H1 (cell line): ENCODE results near the gene PLEKHH2. TPM values are rescaled to one million over a fixed set of nuclear protein-coding genes. Genes with fewer than 3 reads are reported as not detected.

Experiments
- BRCA1 ChIP-seq: IDR thresholded peaks from 2 replicates; pipeline ENCODE4 v1.6.1; 2012; ENCODE audit warnings: low read depth, low read length, improper control_type of control experiment
- FOSL1 ChIP-seq: IDR thresholded peaks from 2 replicates; pipeline ENCODE4 v1.6.1; 2011; ENCODE audit warnings: mild to moderate bottlenecking, low read depth, low read length, moderate library complexity; ENCODE audit not compliant: insufficient read depth
- MAFK ChIP-seq: IDR thresholded peaks from 2 replicates; pipeline ENCODE4 v1.6.1; 2012; ENCODE audit warnings: low read depth, mild to moderate bottlenecking, improper control_type of control experiment, low read length
- MAX ChIP-seq: IDR thresholded peaks from 2 replicates; pipeline ENCODE4 v1.6.1; 2012; ENCODE audit warnings: inconsistent platforms
- RXRA ChIP-seq: IDR thresholded peaks from 2 replicates; pipeline ENCODE4 v1.6.1; 2011; ENCODE audit warnings: low read depth, mild to moderate bottlenecking, low read length, moderate library complexity; ENCODE audit not compliant: insufficient read depth
- SIRT6 ChIP-seq: IDR thresholded peaks from one replicate; pipeline ENCODE4 v1.7.1; 2012; ENCODE audit warnings: low read length, inconsistent platforms
- TEAD4 ChIP-seq: IDR thresholded peaks from 2 replicates; pipeline ENCODE4 v1.6.1; 2012; ENCODE audit warnings: low read depth, low read length, inconsistent platforms, mixed read lengths
- polyA plus RNA-seq, 7 experiments: library from polyadenylated mRNA; depleted of rRNA in 3 of 7; stranded (reverse) in 5 of 7; unstranded in 2 of 7; fragments of >200 nt in 5 of 7; fragments of 200-250 nt in 2 of 7; gene quantifications; 1 replicate in 5 of 7; 2 replicates in 1 of 7; 4 replicates in 1 of 7; pipeline versions ENCODE4 v1.2.1 to v1.2.3, GENCODE V29; 2011 to 2013; ENCODE audit warnings: missing spikeins in 2 of 7, mixed read lengths in 2 of 7
- total RNA-seq: library from RNA; stranded (reverse); fragmentation: NEBNext Ultra II Directional; extraction: Animal tissue kit (Norgen Biotek cat#: 25700); gene quantifications from 2 replicates; pipeline ENCODE4 v1.2.1, GENCODE V29; 2021
- TF ChIP-seq, protein P1 (sequence below): fragments of 300-600 bp; sonication (generic); IDR thresholded peaks from 2 replicates; pipeline ENCODE4 v1.7.1; 2012; ENCODE audit warnings: low read length, moderate library complexity, mild to moderate bottlenecking, inconsistent platforms; ENCODE audit not compliant: insufficient replicate concordance

PLEKHH2 gene
- total and polyA plus RNA-seq, 2 of the 8 experiments (the other 6 are each of a cell fraction or from before 2014, with no cell fraction given), result 2.2 to 5.0 TPM

DNA sequence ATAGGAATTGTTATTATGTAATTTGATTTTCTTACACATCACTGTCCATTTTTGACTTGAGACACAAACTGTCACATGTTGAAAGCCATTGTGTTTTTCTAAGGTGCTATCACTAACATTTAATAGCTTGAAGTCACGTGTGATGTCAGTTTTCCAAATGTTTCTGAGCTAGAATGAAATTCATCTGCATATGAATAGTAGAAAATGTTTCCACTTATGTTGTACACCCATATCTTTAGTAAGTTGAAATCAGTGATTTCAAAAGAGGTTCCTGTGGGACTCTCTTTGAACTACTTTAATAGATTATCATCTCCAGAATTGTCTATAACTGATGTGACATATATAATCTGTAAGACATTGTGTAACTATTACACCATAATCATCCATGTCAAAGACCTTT, 173.8 kb downstream of the PLEKHH2 start (continued):
- TF ChIP-seq, protein P1, sequence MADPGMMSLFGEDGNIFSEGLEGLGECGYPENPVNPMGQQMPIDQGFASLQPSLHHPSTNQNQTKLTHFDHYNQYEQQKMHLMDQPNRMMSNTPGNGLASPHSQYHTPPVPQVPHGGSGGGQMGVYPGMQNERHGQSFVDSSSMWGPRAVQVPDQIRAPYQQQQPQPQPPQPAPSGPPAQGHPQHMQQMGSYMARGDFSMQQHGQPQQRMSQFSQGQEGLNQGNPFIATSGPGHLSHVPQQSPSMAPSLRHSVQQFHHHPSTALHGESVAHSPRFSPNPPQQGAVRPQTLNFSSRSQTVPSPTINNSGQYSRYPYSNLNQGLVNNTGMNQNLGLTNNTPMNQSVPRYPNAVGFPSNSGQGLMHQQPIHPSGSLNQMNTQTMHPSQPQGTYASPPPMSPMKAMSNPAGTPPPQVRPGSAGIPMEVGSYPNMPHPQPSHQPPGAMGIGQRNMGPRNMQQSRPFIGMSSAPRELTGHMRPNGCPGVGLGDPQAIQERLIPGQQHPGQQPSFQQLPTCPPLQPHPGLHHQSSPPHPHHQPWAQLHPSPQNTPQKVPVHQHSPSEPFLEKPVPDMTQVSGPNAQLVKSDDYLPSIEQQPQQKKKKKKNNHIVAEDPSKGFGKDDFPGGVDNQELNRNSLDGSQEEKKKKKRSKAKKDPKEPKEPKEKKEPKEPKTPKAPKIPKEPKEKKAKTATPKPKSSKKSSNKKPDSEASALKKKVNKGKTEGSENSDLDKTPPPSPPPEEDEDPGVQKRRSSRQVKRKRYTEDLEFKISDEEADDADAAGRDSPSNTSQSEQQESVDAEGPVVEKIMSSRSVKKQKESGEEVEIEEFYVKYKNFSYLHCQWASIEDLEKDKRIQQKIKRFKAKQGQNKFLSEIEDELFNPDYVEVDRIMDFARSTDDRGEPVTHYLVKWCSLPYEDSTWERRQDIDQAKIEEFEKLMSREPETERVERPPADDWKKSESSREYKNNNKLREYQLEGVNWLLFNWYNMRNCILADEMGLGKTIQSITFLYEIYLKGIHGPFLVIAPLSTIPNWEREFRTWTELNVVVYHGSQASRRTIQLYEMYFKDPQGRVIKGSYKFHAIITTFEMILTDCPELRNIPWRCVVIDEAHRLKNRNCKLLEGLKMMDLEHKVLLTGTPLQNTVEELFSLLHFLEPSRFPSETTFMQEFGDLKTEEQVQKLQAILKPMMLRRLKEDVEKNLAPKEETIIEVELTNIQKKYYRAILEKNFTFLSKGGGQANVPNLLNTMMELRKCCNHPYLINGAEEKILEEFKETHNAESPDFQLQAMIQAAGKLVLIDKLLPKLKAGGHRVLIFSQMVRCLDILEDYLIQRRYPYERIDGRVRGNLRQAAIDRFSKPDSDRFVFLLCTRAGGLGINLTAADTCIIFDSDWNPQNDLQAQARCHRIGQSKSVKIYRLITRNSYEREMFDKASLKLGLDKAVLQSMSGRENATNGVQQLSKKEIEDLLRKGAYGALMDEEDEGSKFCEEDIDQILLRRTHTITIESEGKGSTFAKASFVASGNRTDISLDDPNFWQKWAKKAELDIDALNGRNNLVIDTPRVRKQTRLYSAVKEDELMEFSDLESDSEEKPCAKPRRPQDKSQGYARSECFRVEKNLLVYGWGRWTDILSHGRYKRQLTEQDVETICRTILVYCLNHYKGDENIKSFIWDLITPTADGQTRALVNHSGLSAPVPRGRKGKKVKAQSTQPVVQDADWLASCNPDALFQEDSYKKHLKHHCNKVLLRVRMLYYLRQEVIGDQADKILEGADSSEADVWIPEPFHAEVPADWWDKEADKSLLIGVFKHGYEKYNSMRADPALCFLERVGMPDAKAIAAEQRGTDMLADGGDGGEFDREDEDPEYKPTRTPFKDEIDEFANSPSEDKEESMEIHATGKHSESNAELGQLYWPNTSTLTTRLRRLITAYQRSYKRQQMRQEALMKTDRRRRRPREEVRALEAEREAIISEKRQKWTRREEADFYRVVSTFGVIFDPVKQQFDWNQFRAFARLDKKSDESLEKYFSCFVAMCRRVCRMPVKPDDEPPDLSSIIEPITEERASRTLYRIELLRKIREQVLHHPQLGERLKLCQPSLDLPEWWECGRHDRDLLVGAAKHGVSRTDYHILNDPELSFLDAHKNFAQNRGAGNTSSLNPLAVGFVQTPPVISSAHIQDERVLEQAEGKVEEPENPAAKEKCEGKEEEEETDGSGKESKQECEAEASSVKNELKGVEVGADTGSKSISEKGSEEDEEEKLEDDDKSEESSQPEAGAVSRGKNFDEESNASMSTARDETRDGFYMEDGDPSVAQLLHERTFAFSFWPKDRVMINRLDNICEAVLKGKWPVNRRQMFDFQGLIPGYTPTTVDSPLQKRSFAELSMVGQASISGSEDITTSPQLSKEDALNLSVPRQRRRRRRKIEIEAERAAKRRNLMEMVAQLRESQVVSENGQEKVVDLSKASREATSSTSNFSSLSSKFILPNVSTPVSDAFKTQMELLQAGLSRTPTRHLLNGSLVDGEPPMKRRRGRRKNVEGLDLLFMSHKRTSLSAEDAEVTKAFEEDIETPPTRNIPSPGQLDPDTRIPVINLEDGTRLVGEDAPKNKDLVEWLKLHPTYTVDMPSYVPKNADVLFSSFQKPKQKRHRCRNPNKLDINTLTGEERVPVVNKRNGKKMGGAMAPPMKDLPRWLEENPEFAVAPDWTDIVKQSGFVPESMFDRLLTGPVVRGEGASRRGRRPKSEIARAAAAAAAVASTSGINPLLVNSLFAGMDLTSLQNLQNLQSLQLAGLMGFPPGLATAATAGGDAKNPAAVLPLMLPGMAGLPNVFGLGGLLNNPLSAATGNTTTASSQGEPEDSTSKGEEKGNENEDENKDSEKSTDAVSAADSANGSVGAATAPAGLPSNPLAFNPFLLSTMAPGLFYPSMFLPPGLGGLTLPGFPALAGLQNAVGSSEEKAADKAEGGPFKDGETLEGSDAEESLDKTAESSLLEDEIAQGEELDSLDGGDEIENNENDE, result no peak
- TF ChIP-seq SIRT6 (no peak), TEAD4 (no peak), MAFK (no peak), MAX (no peak), FOSL1 (no peak), RXRA (no peak), BRCA1 (no peak)
